MCF 10A (cell line): ENCODE results near the gene IGFL4. TPM values are rescaled to one million over a fixed set of nuclear protein-coding genes. Genes with fewer than 3 reads are reported as not detected.

Experiments used
- BruUV-seq: library from RNA; stranded (reverse); fragments of 400-500 nt; replicated peaks from 2 replicates; lab custom pipeline; 2021; lab: Mats Ljungman, UMichigan
- CTCF ChIA-PET: fragments of 300-600 bp; sonication (Branson Sonifier 250); formaldehyde crosslinking; extraction: SDS; loops from one replicate; lab custom pipeline; 2021; ENCODE audit warnings: antibody characterized with exemption, inconsistent platforms; lab: Yijun Ruan, JAX
- POLR2A ChIA-PET: fragments of 300-600, 350-650 bp; sonication (Branson Sonifier 250); formaldehyde crosslinking; extraction: SDS; loops from one replicate; lab custom pipeline; 2020; ENCODE audit warnings: antibody characterized with exemption, inconsistent platforms; lab: Yijun Ruan, JAX
- DNase-seq: peaks from one replicate; pipeline ENCODE4 v3.0.0-alpha.2; 2018; ENCODE audit not compliant: unreplicated experiment
- H3K27ac Mint-ChIP-seq: one replicate; pipeline ENCODE4 v1.8.0; 2022; ENCODE audit warnings: mild to moderate bottlenecking, low read depth, mixed read lengths; ENCODE audit not compliant: unreplicated experiment
- H3K27me3 Mint-ChIP-seq: one replicate; pipeline ENCODE4 v1.8.0; 2022; ENCODE audit warnings: mixed read lengths; ENCODE audit not compliant: insufficient read depth, unreplicated experiment
- H3K36me3 Mint-ChIP-seq: one replicate; pipeline ENCODE4 v1.8.0; 2022; ENCODE audit warnings: mild to moderate bottlenecking, moderate library complexity, mixed read lengths; ENCODE audit not compliant: insufficient read depth, unreplicated experiment
- H3K4me1 Mint-ChIP-seq: one replicate; pipeline ENCODE4 v1.8.0; 2022; ENCODE audit warnings: mixed read lengths; ENCODE audit not compliant: insufficient read depth, unreplicated experiment
- H3K4me3 Mint-ChIP-seq: one replicate; pipeline ENCODE4 v1.8.0; 2022; ENCODE audit warnings: mild to moderate bottlenecking, moderate library complexity, mixed read lengths; ENCODE audit not compliant: unreplicated experiment
- H3K9me3 Mint-ChIP-seq: one replicate; pipeline ENCODE4 v1.8.0; 2022; ENCODE audit warnings: mixed read lengths; ENCODE audit not compliant: unreplicated experiment
- intact Hi-C: fragments of 100-400 bp; cut with micrococcal nuclease; formaldehyde crosslinking; loops from 2 replicates; pipeline ENCODE4 v1.14.1; 2022
- total RNA-seq: library from RNA; stranded (reverse); gene quantifications from 2 replicates; pipeline ENCODE4 v1.2.3, GENCODE V29; 2022
- TF ChIP-seq, protein P1 (sequence below): fragments of 200-600 bp; IDR thresholded peaks from one replicate; pipeline ENCODE4 v1.8.0; 2022; ENCODE audit warnings: antibody characterized with exemption, mild to moderate bottlenecking; ENCODE audit not compliant: unreplicated experiment

IGFL4 gene
- total RNA-seq, 1 experiment from 2014 or later = not detected

GRCh38 chr19:46020819-46021125 lies 20.0 kb downstream of the IGFL4 start:
- no peaks in the 10 kb centered on the region for H3K9me3 Mint-ChIP-seq
- peaks cover 22% of the 10 kb centered on the region for H3K4me1 Mint-ChIP-seq
- H3K36me3 Mint-ChIP-seq = peaks cover 25% of the 10 kb centered on the region
- TF ChIP-seq, protein P1, sequence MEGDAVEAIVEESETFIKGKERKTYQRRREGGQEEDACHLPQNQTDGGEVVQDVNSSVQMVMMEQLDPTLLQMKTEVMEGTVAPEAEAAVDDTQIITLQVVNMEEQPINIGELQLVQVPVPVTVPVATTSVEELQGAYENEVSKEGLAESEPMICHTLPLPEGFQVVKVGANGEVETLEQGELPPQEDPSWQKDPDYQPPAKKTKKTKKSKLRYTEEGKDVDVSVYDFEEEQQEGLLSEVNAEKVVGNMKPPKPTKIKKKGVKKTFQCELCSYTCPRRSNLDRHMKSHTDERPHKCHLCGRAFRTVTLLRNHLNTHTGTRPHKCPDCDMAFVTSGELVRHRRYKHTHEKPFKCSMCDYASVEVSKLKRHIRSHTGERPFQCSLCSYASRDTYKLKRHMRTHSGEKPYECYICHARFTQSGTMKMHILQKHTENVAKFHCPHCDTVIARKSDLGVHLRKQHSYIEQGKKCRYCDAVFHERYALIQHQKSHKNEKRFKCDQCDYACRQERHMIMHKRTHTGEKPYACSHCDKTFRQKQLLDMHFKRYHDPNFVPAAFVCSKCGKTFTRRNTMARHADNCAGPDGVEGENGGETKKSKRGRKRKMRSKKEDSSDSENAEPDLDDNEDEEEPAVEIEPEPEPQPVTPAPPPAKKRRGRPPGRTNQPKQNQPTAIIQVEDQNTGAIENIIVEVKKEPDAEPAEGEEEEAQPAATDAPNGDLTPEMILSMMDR = no peak
- no peak overlapping the region for H3K4me3 Mint-ChIP-seq
- no peak overlapping the region for H3K27ac Mint-ChIP-seq
- BruUV-seq = no TSS peak
- ChIA-PET POLR2A (interaction anchor here (0.5 to 2.3 kb wide), 8 partner anchors 11 to 1237 kb away, joined by 3 to 8 read pairs (median 3); partner anchors contain the start of genes CCDC61 and IRF2BP1), CTCF (interaction anchor here (0.6 to 11.3 kb wide), 5 partner anchors 8 to 341 kb away, joined by 3 to 216 read pairs (median 8); no protein-coding TSS in a partner anchor)
- no peak for DNase-seq
- H3K27me3 Mint-ChIP-seq = no peaks in the 10 kb centered on the region
- intact Hi-C loops = no loop called here

DNA sequence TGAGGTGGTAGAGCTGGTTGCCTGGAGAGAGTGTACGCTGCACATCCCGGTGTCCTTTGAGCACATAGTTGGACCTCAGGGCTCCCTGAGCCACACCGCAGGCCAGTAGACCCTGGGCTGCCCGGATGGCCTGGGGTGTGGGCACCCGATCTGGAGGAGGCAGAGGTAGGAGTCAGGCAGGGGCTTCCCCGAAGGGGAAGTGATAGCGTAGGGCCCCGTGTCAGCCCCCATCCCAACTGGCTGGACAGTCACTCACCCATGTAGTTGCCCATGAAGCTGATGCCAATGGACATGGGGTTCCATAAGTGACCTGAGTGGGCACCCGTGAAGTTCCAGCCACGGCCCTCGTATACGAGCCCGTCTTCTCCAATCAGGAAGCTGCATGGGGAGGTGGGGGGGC lies 21.5 kb downstream of the IGFL4 start:
- intact Hi-C loops = no loop called here
- no TSS peak for BruUV-seq

DNA sequence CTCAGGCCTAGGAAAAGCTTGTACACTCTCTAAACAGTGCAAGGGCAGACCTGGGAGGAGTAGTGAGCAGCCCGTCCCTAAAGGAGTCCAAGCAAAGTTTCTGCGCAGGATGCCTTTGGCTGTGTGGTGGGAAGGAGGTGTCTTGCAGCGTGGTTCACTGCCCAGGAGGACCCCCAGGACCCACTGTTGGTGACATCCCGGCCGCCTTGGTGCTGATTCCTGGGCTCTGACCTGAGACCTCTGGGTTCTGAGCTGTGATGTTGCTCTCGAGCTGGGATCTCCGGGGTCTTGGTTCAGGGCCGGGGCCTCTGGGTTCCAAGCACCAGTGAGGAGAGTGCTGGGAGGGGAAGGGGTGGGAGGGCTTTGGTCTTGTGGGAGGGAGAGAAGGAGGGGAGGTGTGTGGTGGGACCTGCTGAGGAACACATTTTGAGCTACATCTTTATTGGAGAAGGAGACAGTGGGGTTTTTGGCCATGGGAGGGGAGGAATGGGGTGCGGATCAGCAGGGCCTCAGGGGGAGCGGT lies 22.0 kb downstream of the IGFL4 start:
- H3K27ac Mint-ChIP-seq = no peak overlapping the region

More for the DNA sequence above, 21.5 kb downstream of the IGFL4 start:
- no peaks in the 10 kb centered on the region for H3K9me3 Mint-ChIP-seq
- H3K36me3 Mint-ChIP-seq = peaks cover 25% of the 10 kb centered on the region
- no peaks in the 10 kb centered on the region for H3K27me3 Mint-ChIP-seq
- POLR2A ChIA-PET = interaction anchor here (0.6 kb wide), 1 partner anchor 27 kb away, joined by 3 read pairs; no protein-coding TSS in a partner anchor
- CTCF ChIA-PET = interaction anchor here (0.5 to 11.3 kb wide), 9 partner anchors 10 to 980 kb away, joined by 3 to 216 read pairs (median 3); no protein-coding TSS in a partner anchor
- H3K4me3 Mint-ChIP-seq = no peak overlapping the region
- TF ChIP-seq, protein P1 = no peak
- DNase-seq = no peak
- peak overlapping the region; percentile 23 for H3K27ac Mint-ChIP-seq
- H3K4me1 Mint-ChIP-seq = peaks cover 31% of the 10 kb centered on the region

More for the DNA sequence above, 22.0 kb downstream of the IGFL4 start:
- BruUV-seq = no TSS peak
- Mint-ChIP-seq H3K4me1 (peaks cover 31% of the 10 kb centered on the region), H3K36me3 (peaks cover 25% of the 10 kb centered on the region), H3K27me3 (no peaks in the 10 kb centered on the region), H3K4me3 (no peak overlapping the region), H3K9me3 (no peaks in the 10 kb centered on the region)
- intact Hi-C loops = no loop called here
- POLR2A ChIA-PET = interaction anchor here (1.1 kb wide), 1 partner anchor 24 kb away, joined by 3 read pairs; the partner anchor contains the start of gene CCDC61
- CTCF ChIA-PET = interaction anchor here (0.6 to 4.9 kb wide), 3 partner anchors 10 to 540 kb away, joined by 3 to 33 read pairs (median 3); no protein-coding TSS in a partner anchor
- TF ChIP-seq, protein P1 = no peak
- no peak for DNase-seq
